HepG2 (cell line): ENCODE data around the gene REST. TPM values are rescaled to one million over a fixed set of nuclear protein-coding genes. Genes with fewer than 3 reads are reported as not detected.

Experiments
- ATAC-seq: fragments of 200-7000 bp; cut with Tn5 transposase; 3 replicates; pipeline ENCODE4 v1.9.1; 2020; ENCODE audit warnings: mild to moderate bottlenecking, moderate library complexity
- BruUV-seq: library from RNA; stranded (reverse); fragments of 400-500 nt; replicated peaks from 2 replicates; lab custom pipeline; 2021; lab: Mats Ljungman, UMichigan
- CTCF ChIA-PET: fragments of 300-600 bp; formaldehyde crosslinking; extraction: SDS; loops from one replicate; lab custom pipeline; 2021; ENCODE audit warnings: low total read pairs, inconsistent platforms, low intra/inter-chr PET ratio; lab: Yijun Ruan, JAX
- POLR2A ChIA-PET: fragments of 350-600 bp; sonication (Branson Sonifier 250); formaldehyde crosslinking; loops from one replicate; lab custom pipeline; 2020; ENCODE audit warnings: antibody characterized with exemption, inconsistent platforms; lab: Yijun Ruan, JAX
- DNase-seq: peaks from one replicate; pipeline ENCODE4 v3.0.0-alpha.2; 2015; ENCODE audit warnings: low spot score
- FAIRE-seq: peaks from 3 replicates; lab custom pipeline; 2011; peaks lifted over from hg19 to GRCh38; lab: Jason Lieb, UNC
- H2AFZ ChIP-seq: one replicate; pipeline ENCODE4 v1.6.1; 2011; ENCODE audit warnings: low read length, inconsistent platforms
- H3K27ac ChIP-seq: fragments of 300-600 bp; 3 replicates; pipeline ENCODE4 v1.8.0; 2011; ENCODE audit warnings: mixed run types, mild to moderate bottlenecking, mixed read lengths, low read length, inconsistent platforms; ENCODE audit not compliant: insufficient read depth; ENCODE audit errors: extremely low read length
- H3K27me3 ChIP-seq, 2 experiments: fragments of 200-600 bp in 1 of 2; 2 replicates in 1 of 2; 3 replicates in 1 of 2; pipeline versions ENCODE4 v1.6.0 to v1.8.0; 2011; ENCODE audit warnings: low read length in 2 of 2, mild to moderate bottlenecking in 2 of 2, moderate library complexity in 2 of 2, inconsistent platforms in 1 of 2; ENCODE audit not compliant: insufficient read depth in 2 of 2, control insufficient read depth in 1 of 2
- H3K36me3 ChIP-seq, 2 experiments: fragments of 200-600 bp in 1 of 2; replicated peaks in 1 of 2; 2 replicates in 1 of 2; 3 replicates in 1 of 2; pipeline versions ENCODE4 v1.5.1 to v1.8.0; 2011; ENCODE audit warnings: low read length in 2 of 2, inconsistent platforms in 1 of 2; ENCODE audit not compliant: insufficient read depth in 2 of 2, control insufficient read depth in 1 of 2
- H3K4me1 ChIP-seq: 2 replicates; pipeline ENCODE4 v1.5.1; 2012; ENCODE audit warnings: low read length, inconsistent platforms; ENCODE audit not compliant: insufficient read depth
- H3K4me2 ChIP-seq: 2 replicates; pipeline ENCODE4 v1.6.0; 2011; ENCODE audit warnings: low read depth, low read length, inconsistent platforms
- H3K4me3 ChIP-seq, 3 experiments: fragments of 200-600 bp in 1 of 3; sonication (generic), shearing (Covaris generic) in 1 of 3; replicated peaks in 1 of 3; 2 replicates each; pipeline ENCODE4 v1.5.1; 2011 to 2016; ENCODE audit warnings: low read length in 3 of 3, inconsistent platforms in 2 of 3, low read depth in 2 of 3, mild to moderate bottlenecking in 2 of 3, control low read depth in 1 of 3, mixed read lengths in 1 of 3; ENCODE audit not compliant: insufficient read depth in 1 of 3
- H3K79me2 ChIP-seq: one replicate; pipeline ENCODE4 v1.6.1; 2011; ENCODE audit warnings: low read length, inconsistent platforms; ENCODE audit not compliant: insufficient read depth
- H3K9ac ChIP-seq: 2 replicates; pipeline ENCODE4 v1.6.0; 2011; ENCODE audit warnings: mild to moderate bottlenecking, low read depth, low read length, inconsistent platforms; ENCODE audit not compliant: insufficient read depth
- H3K9me3 ChIP-seq: 2 replicates; pipeline ENCODE4 v1.5.1; 2012; ENCODE audit warnings: mild to moderate bottlenecking, low read length
- H4K20me1 ChIP-seq: 2 replicates; pipeline ENCODE4 v1.6.0; 2011; ENCODE audit warnings: inconsistent platforms, mild to moderate bottlenecking, low read length, moderate library complexity; ENCODE audit not compliant: insufficient read depth
- MXD3 ChIP-seq: IDR thresholded peaks from 2 replicates; pipeline ENCODE4 v1.6.1; 2016; ENCODE audit warnings: mild to moderate bottlenecking, missing biosample characterization, missing genetic modification reagents
- SIX1 ChIP-seq: sonication (generic); formaldehyde crosslinking; IDR thresholded peaks from 2 replicates; pipeline ENCODE4 v1.4.0; 2020; ENCODE audit warnings: missing genetic modification reagents, borderline replicate concordance
- THAP11 ChIP-seq: IDR thresholded peaks from 2 replicates; pipeline ENCODE4 v1.6.1; 2016; ENCODE audit warnings: missing biosample characterization, missing genetic modification reagents
- ZBTB2 ChIP-seq: sonication (generic); formaldehyde crosslinking; IDR thresholded peaks from 2 replicates; pipeline ENCODE4 v1.8.0; 2022; ENCODE audit warnings: low read depth, missing genetic modification reagents
- ZNF20 ChIP-seq: sonication (generic); formaldehyde crosslinking; IDR thresholded peaks from 2 replicates; pipeline ENCODE4 v1.4.0; 2020; ENCODE audit warnings: mild to moderate bottlenecking, moderate library complexity, missing genetic modification reagents
- ZNF225 ChIP-seq: sonication (generic); formaldehyde crosslinking; IDR thresholded peaks from 2 replicates; pipeline ENCODE4 v1.4.0; 2020; ENCODE audit warnings: mild to moderate bottlenecking, missing genetic modification reagents
- ZNF431 ChIP-seq: sonication (generic); formaldehyde crosslinking; IDR thresholded peaks from 2 replicates; pipeline ENCODE4 v1.9.0; 2022; ENCODE audit warnings: missing genetic modification reagents, low read depth, mild to moderate bottlenecking, borderline replicate concordance
- ZNF468 ChIP-seq: sonication (generic); formaldehyde crosslinking; IDR thresholded peaks from 2 replicates; pipeline ENCODE4 v1.8.0; 2022; ENCODE audit warnings: mild to moderate bottlenecking, moderate library complexity, missing genetic modification reagents
- ZNF766 ChIP-seq: sonication (generic); formaldehyde crosslinking; IDR thresholded peaks from 2 replicates; pipeline ENCODE4 v1.5.0; 2020; ENCODE audit warnings: missing genetic modification reagents, borderline replicate concordance
- ZNF879 ChIP-seq: sonication (generic); formaldehyde crosslinking; IDR thresholded peaks from 2 replicates; pipeline ENCODE4 v1.8.1; 2023; ENCODE audit warnings: missing genetic modification reagents
- ZSCAN21 ChIP-seq: sonication (generic); formaldehyde crosslinking; IDR thresholded peaks from 2 replicates; pipeline ENCODE4 v1.8.0; 2022; ENCODE audit warnings: mild to moderate bottlenecking, missing genetic modification reagents, moderate library complexity, borderline replicate concordance
- WGBS: methylation state at CpG from one replicate; pipeline ENCODE4 v1.1.6; 2017; ENCODE audit warnings: low lambda C conversion rate; 5-methylcytosine and 5-hydroxymethylcytosine counted together
- in situ Hi-C: cut with HindIII; loops from 2 replicates; pipeline ENCODE4 v1.10.0; 2017; ENCODE audit warnings: low pct_unique_long_range_greater_than_20kb; ENCODE audit not compliant: extremely low pct_ligation_motif_present
- intact Hi-C: fragments of 100-400 bp; cut with micrococcal nuclease; formaldehyde crosslinking; loops from one replicate; pipeline ENCODE4 v1.10.0; 2022; ENCODE audit not compliant: unreplicated experiment
- polyA plus RNA-seq, 8 experiments: library from polyadenylated mRNA; depleted of rRNA in 3 of 8; stranded (reverse) in 7 of 8; unstranded in 1 of 8; fragments of >200 nt; fragmentation: Illumina TruSeq in 4 of 8; extraction: Trizol in 4 of 8; gene quantifications; 2 replicates each; pipeline versions ENCODE4 v1.2.1 to v1.2.3, GENCODE V29; 2011 to 2016; ENCODE audit warnings: low read depth in 4 of 8, missing spikeins in 1 of 8, mixed read lengths in 1 of 8; ENCODE audit not compliant: insufficient read depth in 1 of 8
- total RNA-seq, 5 experiments: library from RNA; depleted of rRNA; stranded (reverse); fragments of >200 nt; fragmentation: Illumina TruSeq; extraction: Trizol; gene quantifications; 2 replicates each; pipeline ENCODE4 v1.2.3, GENCODE V29; 2016; ENCODE audit warnings: low read depth in 1 of 5

The REST gene
- total and polyA plus RNA-seq, 2 of the 13 experiments (the other 11 are each of a cell fraction or from before 2014, with no cell fraction given): 12.7 to 22.4 TPM

- TF ChIP-seq ZSCAN21 (CRISPR knock-in tag) (no peak), ZNF20 (CRISPR knock-in tag) (no peak), THAP11 (CRISPR knock-in tag) (no peak), ZNF468 (CRISPR knock-in tag) (no peak), ZNF879 (CRISPR knock-in tag) (no peak), ZNF431 (CRISPR knock-in tag) (no peak), ZBTB2 (no peak), SIX1 (CRISPR knock-in tag) (no peak), ZNF225 (CRISPR knock-in tag) (no peak), MXD3 (CRISPR knock-in tag) (no peak), ZNF766 (CRISPR knock-in tag) (no peak)
- WGBS: 89% methylated on average over 1 of the region's 1 CpG
- CTCF ChIA-PET: no interaction called here
- Histone ChIP-seq H3K79me2 (peaks cover 19% of the 10 kb centered on the region), H3K27ac (no peak overlapping the region), H3K36me3 (no peaks in the 10 kb centered on the region), H3K4me2 (no peak overlapping the region), H3K27me3 (peaks cover 0 to 12% of the 10 kb centered on the region in 2 experiments; a peak in 1 of 5 replicates), H3K4me3 (no peak overlapping the region), H3K4me1 (peaks cover 16% of the 10 kb centered on the region), H3K9ac (no peak overlapping the region), H2AFZ (no peak overlapping the region), H3K9me3 (no peaks in the 10 kb centered on the region), H4K20me1 (no peaks in the 10 kb centered on the region)
- intact Hi-C loops: loop anchor here (5.0 kb wide), 1 partner anchor 468 kb away; the partner anchor contains the start of genes PAICS and PPAT
- BruUV-seq: no TSS peak
- DNase-seq (no peak), ATAC-seq (no peak), FAIRE-seq (no peak)
- in situ Hi-C loops: no loop called here
- POLR2A ChIA-PET: no interaction called here
Measured at GRCh38 chr4:56905796-56906195, 1.9 kb upstream of the REST start.
